ENCODE data around the gene MAPK13.

The MAPK13 gene

GRCh38 chr6:36104836-36105235 is 25.5 kb upstream of the MAPK13 start:
- Histone ChIP-seq H3K9ac (ENCODE audit: low read depth, low read length) (no peak overlapping the region), H3K4me1 (ENCODE audit: insufficient read depth, low read length) (no peaks in the 10 kb centered on the region), H3K9me3 (ENCODE audit: control insufficient read depth, insufficient read depth, low read length) (no peaks in the 10 kb centered on the region), H3K36me3 (ENCODE audit: insufficient read depth, low read length) (peaks cover 8% of the 10 kb centered on the region)

GRCh38 chr6:36109092-36109491 is 21.2 kb upstream of the MAPK13 start:
- H3K36me3 ChIP-seq (ENCODE audit: insufficient read depth, low read length): peaks cover 12% of the 10 kb centered on the region

GRCh38 chr6:36110050-36110449 is 20.3 kb upstream of the MAPK13 start:
- H3K4me1 ChIP-seq (ENCODE audit: insufficient read depth, low read length): no peaks in the 10 kb centered on the region
- no peaks in the 10 kb centered on the region for H3K9me3 ChIP-seq (ENCODE audit: control insufficient read depth, insufficient read depth, low read length)
- no peak overlapping the region for H3K9ac ChIP-seq (ENCODE audit: low read depth, low read length)
- H3K36me3 ChIP-seq (ENCODE audit: insufficient read depth, low read length): peaks cover 12% of the 10 kb centered on the region

More at GRCh38 chr6:36109092-36109491, 21.2 kb upstream of the MAPK13 start:
- no peak overlapping the region for H3K9ac ChIP-seq (ENCODE audit: low read depth, low read length)
- no peaks in the 10 kb centered on the region for H3K9me3 ChIP-seq (ENCODE audit: control insufficient read depth, insufficient read depth, low read length)
- no peaks in the 10 kb centered on the region for H3K4me1 ChIP-seq (ENCODE audit: insufficient read depth, low read length)

GRCh38 chr6:36110863-36111262 is 19.4 kb upstream of the MAPK13 start:
- Histone ChIP-seq H3K36me3 (ENCODE audit: insufficient read depth, low read length) (peaks cover 12% of the 10 kb centered on the region), H3K9ac (ENCODE audit: low read depth, low read length) (no peak overlapping the region), H3K4me1 (ENCODE audit: insufficient read depth, low read length) (no peaks in the 10 kb centered on the region), H3K9me3 (ENCODE audit: control insufficient read depth, insufficient read depth, low read length) (no peaks in the 10 kb centered on the region)

- no peaks in the 10 kb centered on the region for H3K9me3 ChIP-seq (ENCODE audit: control insufficient read depth, insufficient read depth, low read length)
- H3K36me3 ChIP-seq (ENCODE audit: insufficient read depth, low read length): peaks cover 12% of the 10 kb centered on the region
- H3K4me1 ChIP-seq (ENCODE audit: insufficient read depth, low read length): no peaks in the 10 kb centered on the region
- H3K9ac ChIP-seq (ENCODE audit: low read depth, low read length): no peak overlapping the region
Observed at GRCh38 chr6:36111526-36111925, 18.8 kb upstream of the MAPK13 start.

- H3K9ac ChIP-seq (ENCODE audit: low read depth, low read length): no peak overlapping the region
- H3K9me3 ChIP-seq (ENCODE audit: control insufficient read depth, insufficient read depth, low read length): no peaks in the 10 kb centered on the region
- no peaks in the 10 kb centered on the region for H3K4me1 ChIP-seq (ENCODE audit: insufficient read depth, low read length)
Observed at GRCh38 chr6:36113049-36113448, 17.3 kb upstream of the MAPK13 start.

GRCh38 chr6:36113703-36114102 is 16.6 kb upstream of the MAPK13 start:
- H3K36me3 ChIP-seq (ENCODE audit: insufficient read depth, low read length): peaks cover 7% of the 10 kb centered on the region
- H3K4me1 ChIP-seq (ENCODE audit: insufficient read depth, low read length): no peaks in the 10 kb centered on the region
- no peaks in the 10 kb centered on the region for H3K9me3 ChIP-seq (ENCODE audit: control insufficient read depth, insufficient read depth, low read length)
- no peak overlapping the region for H3K9ac ChIP-seq (ENCODE audit: low read depth, low read length)

More at GRCh38 chr6:36113049-36113448, 17.3 kb upstream of the MAPK13 start:
- H3K36me3 ChIP-seq (ENCODE audit: insufficient read depth, low read length): peaks cover 7% of the 10 kb centered on the region

- H3K9ac ChIP-seq (ENCODE audit: low read depth, low read length): no peak overlapping the region
- H3K36me3 ChIP-seq (ENCODE audit: insufficient read depth, low read length): peaks cover 7% of the 10 kb centered on the region
- H3K9me3 ChIP-seq (ENCODE audit: control insufficient read depth, insufficient read depth, low read length): no peaks in the 10 kb centered on the region
- no peaks in the 10 kb centered on the region for H3K4me1 ChIP-seq (ENCODE audit: insufficient read depth, low read length)
Observed at GRCh38 chr6:36114798-36115408, 15.4 kb upstream of the MAPK13 start.

GRCh38 chr6:36115412-36115811 is 14.9 kb upstream of the MAPK13 start:
- Histone ChIP-seq H3K36me3 (ENCODE audit: insufficient read depth, low read length) (peaks cover 4% of the 10 kb centered on the region; the same call in 1 of the 2 replicates), H3K9me3 (ENCODE audit: control insufficient read depth, insufficient read depth, low read length) (no peaks in the 10 kb centered on the region), H3K4me1 (ENCODE audit: insufficient read depth, low read length) (peaks cover 4% of the 10 kb centered on the region; the same call in 1 of the 2 replicates), H3K9ac (ENCODE audit: low read depth, low read length) (no peak overlapping the region)

GRCh38 chr6:36116066-36116864 is 14.0 kb upstream of the MAPK13 start:
- no peaks in the 10 kb centered on the region for H3K9me3 ChIP-seq (ENCODE audit: control insufficient read depth, insufficient read depth, low read length)
- H3K36me3 ChIP-seq (ENCODE audit: insufficient read depth, low read length): peaks cover 4% of the 10 kb centered on the region; the same call in 1 of the 2 replicates
- peaks cover 12% of the 10 kb centered on the region for H3K4me1 ChIP-seq (ENCODE audit: insufficient read depth, low read length)
- H3K9ac ChIP-seq (ENCODE audit: low read depth, low read length): no peak overlapping the region

GRCh38 chr6:36116943-36117342 is 13.4 kb upstream of the MAPK13 start:
- Histone ChIP-seq H3K9ac (ENCODE audit: low read depth, low read length) (no peak overlapping the region), H3K9me3 (ENCODE audit: control insufficient read depth, insufficient read depth, low read length) (no peaks in the 10 kb centered on the region), H3K4me1 (ENCODE audit: insufficient read depth, low read length) (peaks cover 16% of the 10 kb centered on the region), H3K36me3 (ENCODE audit: insufficient read depth, low read length) (peaks cover 4% of the 10 kb centered on the region; the same call in 1 of the 2 replicates)

GRCh38 chr6:36117658-36118549 is 12.4 kb upstream of the MAPK13 start:
- Histone ChIP-seq H3K9ac (ENCODE audit: low read depth, low read length) (no peak overlapping the region), H3K36me3 (ENCODE audit: insufficient read depth, low read length) (peaks cover 4% of the 10 kb centered on the region; the same call in 1 of the 2 replicates), H3K9me3 (ENCODE audit: control insufficient read depth, insufficient read depth, low read length) (no peaks in the 10 kb centered on the region), H3K4me1 (ENCODE audit: insufficient read depth, low read length) (peaks cover 16% of the 10 kb centered on the region)

- Histone ChIP-seq H3K9ac (ENCODE audit: low read depth, low read length) (no peak overlapping the region), H3K4me1 (ENCODE audit: insufficient read depth, low read length) (peaks cover 20% of the 10 kb centered on the region), H3K36me3 (ENCODE audit: insufficient read depth, low read length) (no peaks in the 10 kb centered on the region)
Observed at GRCh38 chr6:36118550-36119107, 11.7 kb upstream of the MAPK13 start.

GRCh38 chr6:36119209-36119608 is 11.1 kb upstream of the MAPK13 start:
- Histone ChIP-seq H3K9me3 (ENCODE audit: control insufficient read depth, insufficient read depth, low read length) (no peaks in the 10 kb centered on the region), H3K36me3 (ENCODE audit: insufficient read depth, low read length) (no peaks in the 10 kb centered on the region), H3K4me1 (ENCODE audit: insufficient read depth, low read length) (peaks cover 21% of the 10 kb centered on the region), H3K9ac (ENCODE audit: low read depth, low read length) (no peak overlapping the region)

More at GRCh38 chr6:36118550-36119107, 11.7 kb upstream of the MAPK13 start:
- H3K9me3 ChIP-seq (ENCODE audit: control insufficient read depth, insufficient read depth, low read length): no peaks in the 10 kb centered on the region

Data from ES-I3 (cell line).